ENCODE results near the gene CCDC30. TPM values are rescaled to one million over a fixed set of nuclear protein-coding genes. Genes with fewer than 3 reads are reported as not detected.

The CCDC30 gene
- total RNA-seq, 1 experiment from 2014 or later: 1.3 TPM

GRCh38 chr1:42431514-42431913 lies 31.6 kb upstream of the CCDC30 start:
- DNase-seq (ENCODE audit: low read depth, low spot score) (no peak), ATAC-seq (no peak)
- no peaks in the 10 kb centered on the region for H3K27me3 ChIP-seq (ENCODE audit: control insufficient read depth, insufficient read depth, low read length)
- ChIA-PET POLR2A (no interaction called here), CTCF (no interaction called here)
- H3K27ac ChIP-seq (ENCODE audit: low read length): no peak overlapping the region
- no peaks in the 10 kb centered on the region for H3K36me3 ChIP-seq (ENCODE audit: control insufficient read depth, insufficient read depth, low read length)
- no peaks in the 10 kb centered on the region for H3K4me1 ChIP-seq (ENCODE audit: control insufficient read depth, insufficient read depth, low read length)
- no peak overlapping the region for H3K4me3 ChIP-seq (ENCODE audit: low read depth in 2 of 2, low read length in 2 of 2)
- in situ Hi-C loops (cut with HindIII; ENCODE audit: low pct_unique_long_range_greater_than_20kb, low sequenced_read_pairs) (no loop called here), intact Hi-C loops (cut with micrococcal nuclease; ENCODE audit: unreplicated experiment) (no loop called here)
- BruUV-seq (replicated peaks): no TSS peak
- TF ChIP-seq SIN3A (IDR thresholded peaks at IDR 0.05; ENCODE audit: borderline replicate concordance, insufficient read depth, low read depth, low read length): no peak
- TF ChIP-seq TCF7L2 (IDR thresholded peaks at IDR 0.05; ENCODE audit: low read depth, low read length): no peak
- TF ChIP-seq CTCF (IDR thresholded peaks at IDR 0.05): no peak
- TF ChIP-seq, protein P1, sequence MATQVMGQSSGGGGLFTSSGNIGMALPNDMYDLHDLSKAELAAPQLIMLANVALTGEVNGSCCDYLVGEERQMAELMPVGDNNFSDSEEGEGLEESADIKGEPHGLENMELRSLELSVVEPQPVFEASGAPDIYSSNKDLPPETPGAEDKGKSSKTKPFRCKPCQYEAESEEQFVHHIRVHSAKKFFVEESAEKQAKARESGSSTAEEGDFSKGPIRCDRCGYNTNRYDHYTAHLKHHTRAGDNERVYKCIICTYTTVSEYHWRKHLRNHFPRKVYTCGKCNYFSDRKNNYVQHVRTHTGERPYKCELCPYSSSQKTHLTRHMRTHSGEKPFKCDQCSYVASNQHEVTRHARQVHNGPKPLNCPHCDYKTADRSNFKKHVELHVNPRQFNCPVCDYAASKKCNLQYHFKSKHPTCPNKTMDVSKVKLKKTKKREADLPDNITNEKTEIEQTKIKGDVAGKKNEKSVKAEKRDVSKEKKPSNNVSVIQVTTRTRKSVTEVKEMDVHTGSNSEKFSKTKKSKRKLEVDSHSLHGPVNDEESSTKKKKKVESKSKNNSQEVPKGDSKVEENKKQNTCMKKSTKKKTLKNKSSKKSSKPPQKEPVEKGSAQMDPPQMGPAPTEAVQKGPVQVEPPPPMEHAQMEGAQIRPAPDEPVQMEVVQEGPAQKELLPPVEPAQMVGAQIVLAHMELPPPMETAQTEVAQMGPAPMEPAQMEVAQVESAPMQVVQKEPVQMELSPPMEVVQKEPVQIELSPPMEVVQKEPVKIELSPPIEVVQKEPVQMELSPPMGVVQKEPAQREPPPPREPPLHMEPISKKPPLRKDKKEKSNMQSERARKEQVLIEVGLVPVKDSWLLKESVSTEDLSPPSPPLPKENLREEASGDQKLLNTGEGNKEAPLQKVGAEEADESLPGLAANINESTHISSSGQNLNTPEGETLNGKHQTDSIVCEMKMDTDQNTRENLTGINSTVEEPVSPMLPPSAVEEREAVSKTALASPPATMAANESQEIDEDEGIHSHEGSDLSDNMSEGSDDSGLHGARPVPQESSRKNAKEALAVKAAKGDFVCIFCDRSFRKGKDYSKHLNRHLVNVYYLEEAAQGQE (IDR thresholded peaks at IDR 0.05; ENCODE audit: insufficient read depth in 1 of 2, low read depth in 2 of 2, low read length in 1 of 2): no peak
- TF ChIP-seq POLR2AphosphoS5 (IDR thresholded peaks at IDR 0.05; ENCODE audit: low read depth, low read length): no peak
- H3K9me3 ChIP-seq (ENCODE audit: control insufficient read depth, insufficient read depth, low read depth, low read length): no peaks in the 10 kb centered on the region

GRCh38 chr1:42432714-42433113 lies 30.4 kb upstream of the CCDC30 start:
- intact Hi-C loops (cut with micrococcal nuclease; ENCODE audit: unreplicated experiment): no loop called here
- H3K9me3 ChIP-seq (ENCODE audit: control insufficient read depth, insufficient read depth, low read depth, low read length): no peaks in the 10 kb centered on the region

More at GRCh38 chr1:42432714-42433113, 30.4 kb upstream of the CCDC30 start:
- Histone ChIP-seq H3K36me3 (ENCODE audit: control insufficient read depth, insufficient read depth, low read length) (no peaks in the 10 kb centered on the region), H3K4me3 (ENCODE audit: low read depth in 2 of 2, low read length in 2 of 2) (no peak overlapping the region), H3K27ac (ENCODE audit: low read length) (no peak overlapping the region), H3K27me3 (ENCODE audit: control insufficient read depth, insufficient read depth, low read length) (no peaks in the 10 kb centered on the region), H3K4me1 (ENCODE audit: control insufficient read depth, insufficient read depth, low read length) (no peaks in the 10 kb centered on the region)
- BruUV-seq (replicated peaks): no TSS peak
- CTCF ChIA-PET: no interaction called here
- in situ Hi-C loops (cut with HindIII; ENCODE audit: low pct_unique_long_range_greater_than_20kb, low sequenced_read_pairs): no loop called here
- no peak for DNase-seq (ENCODE audit: low read depth, low spot score)
- ATAC-seq: no peak
- TF ChIP-seq POLR2AphosphoS5 (IDR thresholded peaks at IDR 0.05; ENCODE audit: low read depth, low read length): no peak
- no peak for TF ChIP-seq CTCF (IDR thresholded peaks at IDR 0.05)
- no peak for TF ChIP-seq TCF7L2 (IDR thresholded peaks at IDR 0.05; ENCODE audit: low read depth, low read length)
- TF ChIP-seq, protein P1 (IDR thresholded peaks at IDR 0.05; ENCODE audit: insufficient read depth in 1 of 2, low read depth in 2 of 2, low read length in 1 of 2): no peak
- no peak for TF ChIP-seq SIN3A (IDR thresholded peaks at IDR 0.05; ENCODE audit: borderline replicate concordance, insufficient read depth, low read depth, low read length)
- POLR2A ChIA-PET: no interaction called here

Measured in Panc1 (cell line).